GM19455 (cell line): ENCODE results near the gene CDT1.

Source experiments
- ATAC-seq: cut with Tn5 transposase; IDR thresholded peaks from one replicate; pipeline ENCODE4 v1.9.1; 2021; ENCODE audit not compliant: unreplicated experiment

CDT1 gene

GRCh38 chr16:88804173-88804551 lies 573 bp downstream of the CDT1 start:
- ATAC-seq, result no peak

- ATAC-seq, result no peak
These were observed 1.2 kb downstream of the CDT1 start for GRCh38 chr16:88804552-88805339.

- ATAC-seq, result no peak
These were observed 1.7 kb downstream of the CDT1 start for GRCh38 chr16:88805340-88805715.

- ATAC-seq, result no peak
These were observed 2.4 kb downstream of the CDT1 start for GRCh38 chr16:88805887-88806393.

- no peak for ATAC-seq
These were observed 3.0 kb downstream of the CDT1 start for GRCh38 chr16:88806491-88807111.

GRCh38 chr16:88807142-88807625 lies 3.6 kb downstream of the CDT1 start:
- no peak for ATAC-seq

GRCh38 chr16:88807626-88808453 lies 4.3 kb downstream of the CDT1 start:
- ATAC-seq, result no peak

- ATAC-seq, result no peak
These were observed 5.6 kb downstream of the CDT1 start for GRCh38 chr16:88809068-88809675.

- no peak for ATAC-seq
These were observed 6.1 kb downstream of the CDT1 start for GRCh38 chr16:88809676-88810165.

- no peak for ATAC-seq
These were observed 6.8 kb downstream of the CDT1 start for GRCh38 chr16:88810166-88810911.

GRCh38 chr16:88810912-88811768 lies 7.6 kb downstream of the CDT1 start:
- ATAC-seq, result peak; percentile 38

GRCh38 chr16:88811769-88812512 lies 8.4 kb downstream of the CDT1 start, which contains the start of gene APRT:
APRT (minus strand) TSS chr16:88811928; CDS start chr16:88811899, 29 bp downstream.
- ATAC-seq, result peak; percentile 59

GRCh38 chr16:88812513-88813268 lies 9.1 kb downstream of the CDT1 start:
- ATAC-seq, result no peak

- no peak for ATAC-seq
These were observed 9.9 kb downstream of the CDT1 start for GRCh38 chr16:88813269-88814143.

- ATAC-seq, result no peak
These were observed 10.5 kb downstream of the CDT1 start for GRCh38 chr16:88814144-88814502.

GRCh38 chr16:88815227-88815626 lies 11.6 kb downstream of the CDT1 start:
- no peak for ATAC-seq
